ENCODE results near the gene PGBD5.

- TF ChIP-seq POLR2A (IDR thresholded peaks at IDR 0.05) (no peak), CTCF (IDR thresholded peaks at IDR 0.05 in 4 of 5, conservative IDR thresholded peaks at IDR 0.05 in 1 of 5) (no peak)
Observed at GRCh38 chr1:230359992-230360668, 66.0 kb downstream of the PGBD5 start.
